ENCODE data around the gene PPM1M.

The PPM1M gene

DNA sequence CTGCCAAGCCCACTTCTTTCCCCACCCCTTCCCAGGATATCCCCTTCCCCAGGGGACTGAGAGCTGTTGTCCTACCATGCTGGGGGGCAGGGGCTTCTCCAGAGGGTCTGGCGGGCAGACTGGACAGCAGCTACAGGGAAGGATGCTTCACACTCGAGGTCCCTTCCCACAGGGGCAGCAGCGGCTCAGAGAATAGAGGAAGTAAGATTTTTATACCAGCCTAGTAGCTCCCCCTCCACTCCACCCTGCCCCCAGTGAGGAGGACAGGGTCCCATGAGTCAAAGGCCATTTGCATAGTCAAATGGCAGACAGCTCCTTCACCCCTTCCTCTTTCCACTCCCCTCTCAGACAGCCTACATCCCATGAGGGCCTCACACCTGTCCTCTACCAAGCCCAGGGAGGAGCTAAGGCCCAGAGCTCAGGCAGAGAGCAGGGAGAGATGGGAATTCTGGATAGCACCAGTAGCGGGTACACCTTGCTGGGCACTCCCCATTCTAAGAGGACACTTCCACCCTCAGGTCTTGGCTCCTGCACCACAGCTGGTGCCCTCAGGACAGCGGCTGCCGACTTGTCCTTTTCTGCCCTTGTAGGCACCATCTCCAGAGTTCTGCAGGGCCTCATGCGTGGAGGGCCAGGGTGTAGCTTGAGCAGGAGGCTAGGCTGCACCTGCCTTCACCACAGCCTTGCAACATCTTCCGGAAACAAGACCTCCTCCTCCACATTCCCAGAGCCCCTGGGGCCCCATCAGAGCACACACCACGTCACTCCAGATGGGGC is 19.9 kb upstream of the PPM1M start, which contains the start of gene TLR9:
Gene TLR9, minus strand, starts transcription at position 194 of the 777 bp plus-strand sequence. Its CDS starts 116 bp downstream, at position 78.
- peak within 1 kb of the TSS; percentile 75 for H3K27ac ChIP-seq
- peaks cover 76% of the 10 kb centered on the region for H3K36me3 ChIP-seq
- H3K4me1 ChIP-seq (ENCODE audit: control insufficient read depth in 1 of 2, insufficient read depth in 1 of 2, low read depth in 1 of 2, low read length in 1 of 2), result peaks cover 23 to 30% of the 10 kb centered on the region in 2 experiments
- no peaks in the 10 kb centered on the region for H3K9me3 ChIP-seq
- peak within 1 kb of the TSS in 1 of 2 experiments; percentile 21 for H3K4me3 ChIP-seq (ENCODE audit: low read depth in 1 of 2, low read length in 1 of 2)
- no peaks in the 10 kb centered on the region for H3K27me3 ChIP-seq
- TF ChIP-seq, protein P1, sequence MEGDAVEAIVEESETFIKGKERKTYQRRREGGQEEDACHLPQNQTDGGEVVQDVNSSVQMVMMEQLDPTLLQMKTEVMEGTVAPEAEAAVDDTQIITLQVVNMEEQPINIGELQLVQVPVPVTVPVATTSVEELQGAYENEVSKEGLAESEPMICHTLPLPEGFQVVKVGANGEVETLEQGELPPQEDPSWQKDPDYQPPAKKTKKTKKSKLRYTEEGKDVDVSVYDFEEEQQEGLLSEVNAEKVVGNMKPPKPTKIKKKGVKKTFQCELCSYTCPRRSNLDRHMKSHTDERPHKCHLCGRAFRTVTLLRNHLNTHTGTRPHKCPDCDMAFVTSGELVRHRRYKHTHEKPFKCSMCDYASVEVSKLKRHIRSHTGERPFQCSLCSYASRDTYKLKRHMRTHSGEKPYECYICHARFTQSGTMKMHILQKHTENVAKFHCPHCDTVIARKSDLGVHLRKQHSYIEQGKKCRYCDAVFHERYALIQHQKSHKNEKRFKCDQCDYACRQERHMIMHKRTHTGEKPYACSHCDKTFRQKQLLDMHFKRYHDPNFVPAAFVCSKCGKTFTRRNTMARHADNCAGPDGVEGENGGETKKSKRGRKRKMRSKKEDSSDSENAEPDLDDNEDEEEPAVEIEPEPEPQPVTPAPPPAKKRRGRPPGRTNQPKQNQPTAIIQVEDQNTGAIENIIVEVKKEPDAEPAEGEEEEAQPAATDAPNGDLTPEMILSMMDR (IDR thresholded peaks at IDR 0.05), result no peak

DNA sequence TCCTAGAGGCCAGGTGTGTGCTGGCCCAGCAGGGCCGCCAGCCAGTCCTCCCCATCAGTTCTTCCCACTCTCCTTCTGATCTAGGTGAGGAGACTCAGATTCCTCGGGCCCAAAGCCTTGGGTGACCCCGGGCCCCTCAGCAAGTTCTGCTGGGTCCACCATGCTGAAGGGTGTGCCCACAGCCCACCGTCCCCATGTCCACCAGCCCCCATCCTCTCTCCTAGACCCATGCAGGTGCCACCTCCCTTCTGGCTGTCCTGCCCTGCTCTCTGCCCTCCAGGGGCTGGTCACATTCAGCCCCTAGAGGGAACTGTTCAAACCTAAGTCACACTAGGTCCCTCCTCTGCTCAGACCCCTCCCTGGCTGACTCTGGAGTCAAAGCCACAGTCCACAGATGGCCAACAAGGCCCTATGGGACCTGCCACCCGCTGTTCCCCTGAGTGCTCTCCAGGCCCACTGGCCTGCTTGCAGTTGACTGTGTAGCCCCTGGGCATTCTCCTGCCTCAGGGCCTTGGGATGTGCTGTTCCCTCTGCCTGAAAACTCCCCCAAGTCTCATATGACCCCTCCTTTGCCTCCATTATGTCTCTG is 19.2 kb upstream of the PPM1M start:
- peak overlapping the region; percentile 75 for H3K27ac ChIP-seq
- H3K27me3 ChIP-seq, result no peaks in the 10 kb centered on the region
- peaks cover 21 to 30% of the 10 kb centered on the region in 2 experiments for H3K4me1 ChIP-seq (ENCODE audit: control insufficient read depth in 1 of 2, insufficient read depth in 1 of 2, low read depth in 1 of 2, low read length in 1 of 2)
- peak overlapping the region in 1 of 2 experiments; percentile 21 for H3K4me3 ChIP-seq (ENCODE audit: low read depth in 1 of 2, low read length in 1 of 2)
- TF ChIP-seq, protein P1 (IDR thresholded peaks at IDR 0.05), result no peak
- H3K36me3 ChIP-seq, result peaks cover 76% of the 10 kb centered on the region
- no peaks in the 10 kb centered on the region for H3K9me3 ChIP-seq

- TF ChIP-seq, protein P1 (IDR thresholded peaks at IDR 0.05), result no peak
Observed at GRCh38 chr3:52227117-52227516, 18.4 kb upstream of the PPM1M start.

GRCh38 chr3:52227766-52228165 is 17.8 kb upstream of the PPM1M start:
- Histone ChIP-seq H3K9me3 (no peaks in the 10 kb centered on the region), H3K36me3 (peaks cover 76% of the 10 kb centered on the region), H3K27me3 (no peaks in the 10 kb centered on the region), H3K4me1 (ENCODE audit: control insufficient read depth in 1 of 2, insufficient read depth in 1 of 2, low read depth in 1 of 2, low read length in 1 of 2) (peaks cover 32 to 35% of the 10 kb centered on the region in 2 experiments), H3K4me3 (ENCODE audit: low read depth in 1 of 2, low read length in 1 of 2) (no peak overlapping the region), H3K27ac (peak overlapping the region; percentile 13)
- TF ChIP-seq, protein P1 (IDR thresholded peaks at IDR 0.05), result no peak

More at GRCh38 chr3:52227117-52227516, 18.4 kb upstream of the PPM1M start:
- peak overlapping the region; percentile 75 for H3K27ac ChIP-seq
- peaks cover 76% of the 10 kb centered on the region for H3K36me3 ChIP-seq
- peaks cover 27 to 32% of the 10 kb centered on the region in 2 experiments for H3K4me1 ChIP-seq (ENCODE audit: control insufficient read depth in 1 of 2, insufficient read depth in 1 of 2, low read depth in 1 of 2, low read length in 1 of 2)
- H3K9me3 ChIP-seq, result no peaks in the 10 kb centered on the region
- H3K4me3 ChIP-seq (ENCODE audit: low read depth in 1 of 2, low read length in 1 of 2), result no peak overlapping the region
- no peaks in the 10 kb centered on the region for H3K27me3 ChIP-seq

DNA sequence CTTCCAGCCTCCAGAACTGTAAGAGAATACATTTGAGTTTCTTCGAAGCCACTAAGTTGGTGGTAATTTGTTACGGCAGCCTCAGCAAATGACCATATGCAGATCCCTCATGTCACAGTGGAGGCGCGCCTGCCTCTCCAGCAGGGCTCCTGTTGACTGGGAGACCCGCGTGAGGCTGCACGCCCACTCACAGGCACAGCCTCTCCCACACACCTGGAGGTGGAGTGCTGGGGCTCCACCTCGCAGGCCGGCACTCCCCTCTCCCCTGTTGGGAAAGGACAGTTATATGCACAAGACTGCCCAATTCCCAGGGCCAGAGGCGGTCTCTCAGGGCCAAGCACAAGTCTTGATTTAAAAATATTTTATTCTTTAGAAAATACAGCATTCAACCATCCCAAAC is 17.3 kb upstream of the PPM1M start:
- Histone ChIP-seq H3K4me1 (ENCODE audit: control insufficient read depth in 1 of 2, insufficient read depth in 1 of 2, low read depth in 1 of 2, low read length in 1 of 2) (peaks cover 32 to 39% of the 10 kb centered on the region in 2 experiments), H3K27ac (peak overlapping the region; percentile 13), H3K9me3 (no peaks in the 10 kb centered on the region), H3K36me3 (peaks cover 76% of the 10 kb centered on the region), H3K4me3 (ENCODE audit: low read depth in 1 of 2, low read length in 1 of 2) (no peak overlapping the region), H3K27me3 (no peaks in the 10 kb centered on the region)
- TF ChIP-seq, protein P1 (IDR thresholded peaks at IDR 0.05), result no peak

All from neutrophil (primary cell).